HFF-Myc (cell line): ENCODE results near the gene TIMELESS.

Experiments
- DNase-seq: peaks from one replicate; pipeline ENCODE4 v3.0.0-alpha.2; 2011; ENCODE audit warnings: low read depth; ENCODE audit errors: extremely low read depth
- H3K4me3 ChIP-seq: replicated peaks from 2 replicates; pipeline ENCODE4 v1.5.1; 2011; ENCODE audit warnings: low read depth, mild to moderate bottlenecking, control low read depth, low read length
- CTCF ChIP-seq: IDR thresholded peaks from 2 replicates; pipeline ENCODE4 v1.5.1; 2012; ENCODE audit warnings: mild to moderate bottlenecking, low read depth, low read length, control low read depth; ENCODE audit errors: missing control alignments

TIMELESS gene

GRCh38 chr12:56476143-56476542 lies 26.9 kb upstream of the TIMELESS start:
- DNase-seq: no peak

GRCh38 chr12:56474389-56474788 lies 25.2 kb upstream of the TIMELESS start:
- no peak for DNase-seq
- TF ChIP-seq CTCF: no peak
- no peak overlapping the region for H3K4me3 ChIP-seq

More at GRCh38 chr12:56476143-56476542, 26.9 kb upstream of the TIMELESS start:
- H3K4me3 ChIP-seq: no peak overlapping the region
- no peak for TF ChIP-seq CTCF

- DNase-seq: no peak
- TF ChIP-seq CTCF: no peak
Measured at GRCh38 chr12:56469007-56469930, 20.0 kb upstream of the TIMELESS start.

GRCh38 chr12:56468216-56469006 lies 19.2 kb upstream of the TIMELESS start, which contains the start of gene SPRYD4:
Gene SPRYD4 (plus strand): TSS chr12:56468578. CDS start chr12:56468592, 14 bp downstream.
- peak within 1 kb of the TSS; percentile 100 for H3K4me3 ChIP-seq
- TF ChIP-seq CTCF: peak; percentile 38
- DNase-seq: peak; percentile 63

More at GRCh38 chr12:56469007-56469930, 20.0 kb upstream of the TIMELESS start:
- peak overlapping the region; percentile 100 for H3K4me3 ChIP-seq

- H3K4me3 ChIP-seq: no peak overlapping the region
- no peak for TF ChIP-seq CTCF
- no peak for DNase-seq
Measured at GRCh38 chr12:56462565-56462964, 13.3 kb upstream of the TIMELESS start.

GRCh38 chr12:56461235-56462159 lies 12.3 kb upstream of the TIMELESS start:
- H3K4me3 ChIP-seq: no peak overlapping the region
- DNase-seq: no peak
- no peak for TF ChIP-seq CTCF
